H1 (cell line): ENCODE data around the gene LAMTOR3. TPM values are rescaled to one million over a fixed set of nuclear protein-coding genes. Genes with fewer than 3 reads are reported as not detected.

Experiments
- ASH2L ChIP-seq: fragments of 200-600, 300-600 bp; sonication (generic); IDR thresholded peaks from one replicate; pipeline ENCODE4 v1.7.1; 2017; ENCODE audit warnings: low read length
- MAFK ChIP-seq: IDR thresholded peaks from 2 replicates; pipeline ENCODE4 v1.6.1; 2012; ENCODE audit warnings: low read depth, mild to moderate bottlenecking, improper control_type of control experiment, low read length
- RFX5 ChIP-seq: IDR thresholded peaks from 2 replicates; pipeline ENCODE4 v1.6.1; 2011; ENCODE audit warnings: low read depth, low read length, improper control_type of control experiment, borderline replicate concordance
- SAP30 ChIP-seq: fragments of 300-600 bp; sonication (generic); IDR thresholded peaks from 2 replicates; pipeline ENCODE4 v1.7.1; 2012; ENCODE audit warnings: low read length, moderate library complexity, mild to moderate bottlenecking, inconsistent platforms; ENCODE audit not compliant: insufficient read depth, insufficient replicate concordance
- SP2 ChIP-seq: IDR thresholded peaks from 2 replicates; pipeline ENCODE4 v1.6.1; 2012; ENCODE audit warnings: mild to moderate bottlenecking, low read length, inconsistent platforms
- YY1 ChIP-seq: IDR thresholded peaks from 2 replicates; pipeline ENCODE4 v1.6.1; 2011; ENCODE audit warnings: low read depth, mild to moderate bottlenecking, low read length
- polyA plus RNA-seq, 7 experiments: library from polyadenylated mRNA; depleted of rRNA in 3 of 7; stranded (reverse) in 5 of 7; unstranded in 2 of 7; fragments of >200 nt in 5 of 7; fragments of 200-250 nt in 2 of 7; gene quantifications; 1 replicate in 5 of 7; 2 replicates in 1 of 7; 4 replicates in 1 of 7; pipeline versions ENCODE4 v1.2.1 to v1.2.3, GENCODE V29; 2011 to 2013; ENCODE audit warnings: missing spikeins in 2 of 7, mixed read lengths in 2 of 7
- total RNA-seq: library from RNA; stranded (reverse); fragmentation: NEBNext Ultra II Directional; extraction: Animal tissue kit (Norgen Biotek cat#: 25700); gene quantifications from 2 replicates; pipeline ENCODE4 v1.2.1, GENCODE V29; 2021
- TF ChIP-seq, protein P1 (sequence below): fragments of 300-600 bp; sonication (generic); IDR thresholded peaks from 2 replicates; pipeline ENCODE4 v1.7.1; 2012; ENCODE audit warnings: low read length, moderate library complexity, mild to moderate bottlenecking, inconsistent platforms; ENCODE audit not compliant: insufficient replicate concordance

LAMTOR3 gene
- total and polyA plus RNA-seq, 2 of the 8 experiments (the other 6 are each of a cell fraction or from before 2014, with no cell fraction given), result 25.1 to 34.4 TPM

DNA sequence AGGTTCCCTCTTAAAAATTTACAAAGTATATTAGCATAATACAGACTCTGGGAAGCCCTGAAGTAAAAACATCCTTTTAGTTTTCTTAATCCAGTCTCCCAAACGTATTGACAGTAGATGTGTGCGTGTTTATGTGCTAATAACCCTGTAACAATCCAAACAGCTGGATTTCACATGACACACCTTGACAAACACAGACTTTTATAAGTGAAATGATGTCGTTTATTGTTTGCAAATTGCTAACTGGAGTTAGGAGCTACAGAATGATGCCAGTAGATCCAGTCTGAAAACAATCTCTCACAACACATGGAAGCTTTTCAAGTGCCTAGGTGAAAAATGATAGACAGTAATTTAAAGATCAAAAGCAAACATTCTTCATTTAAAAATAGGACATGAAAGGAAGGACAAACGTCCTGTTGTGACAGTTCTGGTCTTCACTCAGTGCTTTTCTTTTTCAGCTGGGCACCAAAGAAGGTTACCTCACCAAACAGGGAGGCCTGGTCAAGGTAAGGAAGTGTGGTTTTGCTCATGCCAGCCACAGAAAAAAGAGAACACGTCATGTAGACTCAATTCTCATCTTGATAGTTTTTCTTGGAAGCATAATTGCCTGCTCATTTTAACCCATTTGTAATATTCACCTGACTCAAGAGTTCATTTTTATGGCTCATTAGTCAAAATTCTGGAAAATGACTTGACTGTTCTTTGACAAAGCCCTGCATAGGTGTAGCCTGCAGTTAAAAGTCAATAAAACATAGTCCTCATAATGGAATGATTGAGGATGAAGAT, 32.9 kb downstream of the LAMTOR3 start (continued):
- TF ChIP-seq, protein P1, sequence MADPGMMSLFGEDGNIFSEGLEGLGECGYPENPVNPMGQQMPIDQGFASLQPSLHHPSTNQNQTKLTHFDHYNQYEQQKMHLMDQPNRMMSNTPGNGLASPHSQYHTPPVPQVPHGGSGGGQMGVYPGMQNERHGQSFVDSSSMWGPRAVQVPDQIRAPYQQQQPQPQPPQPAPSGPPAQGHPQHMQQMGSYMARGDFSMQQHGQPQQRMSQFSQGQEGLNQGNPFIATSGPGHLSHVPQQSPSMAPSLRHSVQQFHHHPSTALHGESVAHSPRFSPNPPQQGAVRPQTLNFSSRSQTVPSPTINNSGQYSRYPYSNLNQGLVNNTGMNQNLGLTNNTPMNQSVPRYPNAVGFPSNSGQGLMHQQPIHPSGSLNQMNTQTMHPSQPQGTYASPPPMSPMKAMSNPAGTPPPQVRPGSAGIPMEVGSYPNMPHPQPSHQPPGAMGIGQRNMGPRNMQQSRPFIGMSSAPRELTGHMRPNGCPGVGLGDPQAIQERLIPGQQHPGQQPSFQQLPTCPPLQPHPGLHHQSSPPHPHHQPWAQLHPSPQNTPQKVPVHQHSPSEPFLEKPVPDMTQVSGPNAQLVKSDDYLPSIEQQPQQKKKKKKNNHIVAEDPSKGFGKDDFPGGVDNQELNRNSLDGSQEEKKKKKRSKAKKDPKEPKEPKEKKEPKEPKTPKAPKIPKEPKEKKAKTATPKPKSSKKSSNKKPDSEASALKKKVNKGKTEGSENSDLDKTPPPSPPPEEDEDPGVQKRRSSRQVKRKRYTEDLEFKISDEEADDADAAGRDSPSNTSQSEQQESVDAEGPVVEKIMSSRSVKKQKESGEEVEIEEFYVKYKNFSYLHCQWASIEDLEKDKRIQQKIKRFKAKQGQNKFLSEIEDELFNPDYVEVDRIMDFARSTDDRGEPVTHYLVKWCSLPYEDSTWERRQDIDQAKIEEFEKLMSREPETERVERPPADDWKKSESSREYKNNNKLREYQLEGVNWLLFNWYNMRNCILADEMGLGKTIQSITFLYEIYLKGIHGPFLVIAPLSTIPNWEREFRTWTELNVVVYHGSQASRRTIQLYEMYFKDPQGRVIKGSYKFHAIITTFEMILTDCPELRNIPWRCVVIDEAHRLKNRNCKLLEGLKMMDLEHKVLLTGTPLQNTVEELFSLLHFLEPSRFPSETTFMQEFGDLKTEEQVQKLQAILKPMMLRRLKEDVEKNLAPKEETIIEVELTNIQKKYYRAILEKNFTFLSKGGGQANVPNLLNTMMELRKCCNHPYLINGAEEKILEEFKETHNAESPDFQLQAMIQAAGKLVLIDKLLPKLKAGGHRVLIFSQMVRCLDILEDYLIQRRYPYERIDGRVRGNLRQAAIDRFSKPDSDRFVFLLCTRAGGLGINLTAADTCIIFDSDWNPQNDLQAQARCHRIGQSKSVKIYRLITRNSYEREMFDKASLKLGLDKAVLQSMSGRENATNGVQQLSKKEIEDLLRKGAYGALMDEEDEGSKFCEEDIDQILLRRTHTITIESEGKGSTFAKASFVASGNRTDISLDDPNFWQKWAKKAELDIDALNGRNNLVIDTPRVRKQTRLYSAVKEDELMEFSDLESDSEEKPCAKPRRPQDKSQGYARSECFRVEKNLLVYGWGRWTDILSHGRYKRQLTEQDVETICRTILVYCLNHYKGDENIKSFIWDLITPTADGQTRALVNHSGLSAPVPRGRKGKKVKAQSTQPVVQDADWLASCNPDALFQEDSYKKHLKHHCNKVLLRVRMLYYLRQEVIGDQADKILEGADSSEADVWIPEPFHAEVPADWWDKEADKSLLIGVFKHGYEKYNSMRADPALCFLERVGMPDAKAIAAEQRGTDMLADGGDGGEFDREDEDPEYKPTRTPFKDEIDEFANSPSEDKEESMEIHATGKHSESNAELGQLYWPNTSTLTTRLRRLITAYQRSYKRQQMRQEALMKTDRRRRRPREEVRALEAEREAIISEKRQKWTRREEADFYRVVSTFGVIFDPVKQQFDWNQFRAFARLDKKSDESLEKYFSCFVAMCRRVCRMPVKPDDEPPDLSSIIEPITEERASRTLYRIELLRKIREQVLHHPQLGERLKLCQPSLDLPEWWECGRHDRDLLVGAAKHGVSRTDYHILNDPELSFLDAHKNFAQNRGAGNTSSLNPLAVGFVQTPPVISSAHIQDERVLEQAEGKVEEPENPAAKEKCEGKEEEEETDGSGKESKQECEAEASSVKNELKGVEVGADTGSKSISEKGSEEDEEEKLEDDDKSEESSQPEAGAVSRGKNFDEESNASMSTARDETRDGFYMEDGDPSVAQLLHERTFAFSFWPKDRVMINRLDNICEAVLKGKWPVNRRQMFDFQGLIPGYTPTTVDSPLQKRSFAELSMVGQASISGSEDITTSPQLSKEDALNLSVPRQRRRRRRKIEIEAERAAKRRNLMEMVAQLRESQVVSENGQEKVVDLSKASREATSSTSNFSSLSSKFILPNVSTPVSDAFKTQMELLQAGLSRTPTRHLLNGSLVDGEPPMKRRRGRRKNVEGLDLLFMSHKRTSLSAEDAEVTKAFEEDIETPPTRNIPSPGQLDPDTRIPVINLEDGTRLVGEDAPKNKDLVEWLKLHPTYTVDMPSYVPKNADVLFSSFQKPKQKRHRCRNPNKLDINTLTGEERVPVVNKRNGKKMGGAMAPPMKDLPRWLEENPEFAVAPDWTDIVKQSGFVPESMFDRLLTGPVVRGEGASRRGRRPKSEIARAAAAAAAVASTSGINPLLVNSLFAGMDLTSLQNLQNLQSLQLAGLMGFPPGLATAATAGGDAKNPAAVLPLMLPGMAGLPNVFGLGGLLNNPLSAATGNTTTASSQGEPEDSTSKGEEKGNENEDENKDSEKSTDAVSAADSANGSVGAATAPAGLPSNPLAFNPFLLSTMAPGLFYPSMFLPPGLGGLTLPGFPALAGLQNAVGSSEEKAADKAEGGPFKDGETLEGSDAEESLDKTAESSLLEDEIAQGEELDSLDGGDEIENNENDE, result no peak
- TF ChIP-seq ASH2L (no peak), YY1 (no peak), MAFK (no peak), SAP30 (no peak), SP2 (no peak), RFX5 (no peak)
